Fibroblast of mammary gland (primary cell): ENCODE measurements around the gene TSPAN31.

Experiments used
- DNase-seq: peaks from one replicate; pipeline ENCODE4 v3.0.0-alpha.2; 2010; ENCODE audit warnings: low read depth
- H3K4me3 ChIP-seq: 2 replicates; pipeline ENCODE4 v1.5.1; 2011; ENCODE audit warnings: low read depth, mild to moderate bottlenecking, low read length, moderate library complexity; ENCODE audit not compliant: control insufficient read depth
- CTCF ChIP-seq: conservative IDR thresholded peaks from 2 replicates; pipeline ENCODE4 v1.5.1; 2011; ENCODE audit warnings: low read depth, low read length, inconsistent platforms; ENCODE audit not compliant: control insufficient read depth, insufficient read depth

The TSPAN31 gene

DNA sequence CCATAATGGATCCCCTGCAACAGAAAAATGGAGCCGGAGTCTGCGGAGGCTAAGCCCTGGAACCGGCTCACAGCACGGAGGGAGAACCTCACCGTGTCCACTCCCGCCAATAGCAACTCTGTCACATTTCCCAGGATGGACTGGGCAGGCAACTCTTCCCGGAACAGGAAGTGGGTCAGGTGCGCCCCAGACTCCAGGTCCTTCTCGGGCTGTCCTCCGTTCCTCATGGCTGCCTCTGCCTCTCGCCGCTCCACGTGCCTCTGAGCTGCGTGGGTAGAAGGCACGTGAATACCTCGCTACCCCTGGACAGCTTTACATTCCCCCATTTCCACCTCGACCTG, 19.8 kb downstream of the TSPAN31 start:
- TF ChIP-seq CTCF = no peak
- no peak overlapping the region for H3K4me3 ChIP-seq
- no peak for DNase-seq

- TF ChIP-seq CTCF = peak; percentile 21
- peak overlapping the region; percentile 23 for H3K4me3 ChIP-seq
- no peak for DNase-seq
Observed at GRCh38 chr12:57765003-57765697, 20.3 kb downstream of the TSPAN31 start.

DNA sequence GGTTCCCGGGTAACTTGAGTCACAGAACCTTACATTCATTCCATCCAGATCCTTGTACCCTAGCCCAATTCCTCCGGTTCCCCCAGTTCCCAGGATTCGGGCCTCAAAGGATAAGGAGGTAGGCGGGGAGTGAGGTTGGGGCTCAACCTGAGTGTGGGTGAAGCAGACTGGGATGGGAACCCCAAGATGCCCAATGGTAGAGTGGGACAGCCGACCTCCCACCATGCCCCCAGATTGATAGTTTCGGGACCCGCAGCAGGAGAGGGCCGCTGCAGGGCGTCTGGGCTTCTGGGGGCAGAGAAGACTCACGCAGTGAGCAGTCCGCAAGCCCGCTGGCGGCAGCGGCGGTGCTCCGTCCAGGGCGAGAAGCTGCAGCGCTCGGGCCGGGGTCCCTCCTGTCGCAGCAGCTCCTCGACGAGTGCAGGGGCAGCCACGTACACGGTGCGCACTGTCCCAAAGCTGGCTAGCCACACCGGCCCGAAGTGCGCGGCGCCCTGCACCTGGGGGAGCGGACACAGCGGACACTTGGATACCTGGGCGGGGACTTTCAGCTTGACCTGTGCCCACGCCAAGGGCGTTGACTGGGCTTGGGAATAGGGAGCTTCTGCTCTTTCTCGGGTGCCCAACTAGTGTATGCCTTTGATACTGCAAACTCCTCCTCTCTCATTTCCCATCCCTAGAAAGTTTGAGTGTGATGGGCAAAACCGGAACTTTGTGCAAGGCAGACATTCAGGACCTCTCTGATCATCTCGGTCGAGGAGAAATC, 21.0 kb downstream of the TSPAN31 start:
- H3K4me3 ChIP-seq = peak overlapping the region; percentile 29
- no peak for DNase-seq
- TF ChIP-seq CTCF = no peak

DNA sequence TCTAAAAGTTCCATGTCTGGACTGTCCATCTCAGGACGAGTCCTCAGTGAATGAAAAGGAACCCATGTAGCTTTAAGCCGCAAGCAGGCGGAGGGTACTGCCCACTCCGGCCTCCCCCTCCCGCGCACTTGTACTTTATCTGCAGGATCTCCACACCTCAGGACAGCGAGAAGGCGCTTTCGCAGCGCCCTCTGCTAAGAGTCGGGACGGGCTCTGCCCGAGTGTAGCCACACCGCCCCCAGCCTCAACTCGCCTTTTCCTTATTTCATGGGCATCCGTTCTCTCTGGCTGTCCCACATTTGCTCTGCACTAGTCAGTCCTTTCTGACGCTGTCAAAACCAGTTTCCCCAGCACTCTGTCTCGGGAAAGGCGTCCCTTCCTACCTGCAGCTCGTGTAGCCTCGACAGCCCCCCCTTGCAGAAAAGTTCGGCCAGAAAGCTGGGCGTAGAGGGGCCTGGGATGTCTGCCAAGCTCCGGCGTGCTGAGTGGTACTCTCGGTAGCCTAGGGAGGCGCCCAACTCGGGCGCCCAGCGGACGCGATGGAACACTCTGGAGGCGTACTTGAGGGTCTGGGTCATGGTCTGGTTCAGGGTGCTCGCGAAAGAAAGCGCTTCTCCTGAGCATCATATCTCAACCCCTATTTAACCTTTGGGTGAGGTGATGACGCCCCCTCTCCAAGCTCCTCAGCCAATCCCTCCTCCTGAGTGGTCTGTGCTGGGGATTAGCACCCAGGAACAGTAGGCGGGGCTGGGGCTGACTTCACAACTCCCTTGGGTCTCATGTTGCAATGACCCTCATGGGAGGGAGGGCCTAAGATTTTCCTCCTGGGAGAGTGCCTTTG, 21.8 kb downstream of the TSPAN31 start, which contains the start of gene CYP27B1:
Gene CYP27B1 (minus strand): TSS at position 615 of the 841 bp plus-strand sequence. CDS start 37 bp downstream, at position 578.
- H3K4me3 ChIP-seq = peak within 1 kb of the TSS; percentile 29
- peak; percentile 53 for DNase-seq
- no peak for TF ChIP-seq CTCF

DNA sequence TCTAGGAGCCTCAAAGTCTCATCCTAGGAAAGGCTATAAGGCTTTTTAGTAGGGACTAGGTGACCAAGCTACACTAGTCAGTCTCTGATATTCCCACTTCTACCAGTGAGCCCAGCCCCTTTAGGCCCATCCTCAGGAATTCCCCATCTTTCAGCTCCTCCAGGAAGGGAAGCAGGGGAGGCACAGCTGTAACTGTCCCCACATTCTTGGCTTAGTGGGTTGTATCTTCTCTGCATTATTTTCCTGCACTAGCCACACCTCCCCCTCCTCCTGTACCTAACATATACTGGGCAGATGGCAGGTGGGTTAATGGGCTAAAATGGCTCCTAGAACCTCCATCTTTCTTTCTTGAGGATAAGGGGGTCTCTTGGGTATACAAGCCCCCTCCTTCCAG, 22.5 kb downstream of the TSPAN31 start:
- no peak overlapping the region for H3K4me3 ChIP-seq
- TF ChIP-seq CTCF = no peak
- no peak for DNase-seq

DNA sequence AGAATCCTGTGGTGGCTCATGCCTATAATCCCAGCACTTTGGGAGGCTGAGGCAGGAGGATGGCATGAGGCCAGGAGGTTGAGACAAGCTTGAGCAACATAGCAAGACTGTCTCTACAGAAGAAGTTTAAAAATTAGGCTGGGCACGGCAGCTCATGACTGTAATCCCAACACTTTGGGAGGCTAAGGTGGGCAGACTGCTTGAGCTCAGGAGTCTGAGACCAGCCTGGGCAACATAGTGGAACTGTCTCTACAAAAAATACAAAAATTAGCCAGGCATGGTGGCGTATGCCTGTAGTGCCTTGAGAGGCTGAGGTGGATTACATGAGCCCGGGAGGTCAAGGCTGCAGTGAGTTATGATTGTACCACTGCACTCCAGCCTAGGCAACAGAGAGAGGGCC, 23.0 kb downstream of the TSPAN31 start:
- no peak for TF ChIP-seq CTCF
- H3K4me3 ChIP-seq = no peak overlapping the region
- no peak for DNase-seq
